GM12878 (cell line): ENCODE data around the gene CNNM4. TPM values are rescaled to one million over a fixed set of nuclear protein-coding genes. Genes with fewer than 3 reads are reported as not detected.

ENCODE experiments used
- ATAC-seq: fragments of 200-7000 bp; cut with Tn5 transposase; 3 replicates; pipeline ENCODE4 v1.9.1; 2020; ENCODE audit warnings: mild to moderate bottlenecking, moderate library complexity
- BruUV-seq: library from RNA; stranded (reverse); fragments of 400-500 nt; replicated peaks from 2 replicates; lab custom pipeline; 2021; lab: Mats Ljungman, UMichigan
- CTCF ChIA-PET: fragments of 300-600 bp; sonication (Branson Sonifier 250); formaldehyde crosslinking; extraction: SDS; loops from one replicate; lab custom pipeline; 2021; ENCODE audit warnings: inconsistent platforms; lab: Yijun Ruan, JAX
- POLR2A ChIA-PET: fragments of 350-600 bp; formaldehyde crosslinking; extraction: SDS; loops from one replicate; lab custom pipeline; 2021; ENCODE audit warnings: inconsistent platforms; lab: Charles Lee
- RAD21 ChIA-PET: fragments of 300-600 bp; sonication (Branson Sonifier 250); formaldehyde crosslinking; loops from one replicate; lab custom pipeline; 2023; ENCODE audit warnings: antibody characterized with exemption; ENCODE audit not compliant: unreplicated experiment; lab: Charles Lee
- SMC1A ChIA-PET: fragments of 300-600 bp; sonication (Branson Sonifier 250); formaldehyde crosslinking; loops from one replicate; lab custom pipeline; 2023; ENCODE audit not compliant: unreplicated experiment, uncharacterized antibody; lab: Charles Lee
- DNase-seq: peaks from one replicate; pipeline ENCODE4 v3.0.0-alpha.2; 2011; ENCODE audit warnings: low read depth, low spot score
- FAIRE-seq: peaks from 3 replicates; lab custom pipeline; 2011; peaks lifted over from hg19 to GRCh38; lab: Jason Lieb, UNC
- H2AFZ ChIP-seq: 2 replicates; pipeline ENCODE4 v1.6.0; 2011; ENCODE audit warnings: low read depth, low read length, control low read depth; ENCODE audit not compliant: control insufficient read depth
- H3K27ac ChIP-seq: 2 replicates; pipeline ENCODE4 v1.5.1; 2011; ENCODE audit warnings: control low read depth; ENCODE audit not compliant: control insufficient read depth, insufficient read depth
- H3K27me3 ChIP-seq, 2 experiments: replicated peaks in 1 of 2; 2 replicates each; pipeline versions ENCODE4 v1.6.0 to v1.6.1; 2011; ENCODE audit warnings: low read length in 1 of 2; ENCODE audit not compliant: control insufficient read depth in 2 of 2, insufficient read depth in 2 of 2
- H3K36me3 ChIP-seq, 2 experiments: 2 replicates each; pipeline ENCODE4 v1.5.1; 2011; ENCODE audit warnings: low read length in 1 of 2; ENCODE audit not compliant: control insufficient read depth in 2 of 2, insufficient read depth in 2 of 2
- H3K4me1 ChIP-seq: 2 replicates; pipeline ENCODE4 v1.6.1; 2011; ENCODE audit warnings: mild to moderate bottlenecking, low read length, moderate library complexity, mixed read lengths; ENCODE audit not compliant: control insufficient read depth, insufficient read depth
- H3K4me2 ChIP-seq: 2 replicates; pipeline ENCODE4 v1.6.0; 2011; ENCODE audit warnings: control low read depth; ENCODE audit not compliant: control insufficient read depth, insufficient read depth
- H3K4me3 ChIP-seq: fragments of 200-600 bp; sonication (generic); 2 replicates; pipeline ENCODE4 v1.5.1; 2016
- H3K79me2 ChIP-seq: 2 replicates; pipeline ENCODE4 v1.6.0; 2011; ENCODE audit warnings: low read length; ENCODE audit not compliant: control insufficient read depth, insufficient read depth
- H3K9ac ChIP-seq: 2 replicates; pipeline ENCODE4 v1.8.0; 2011; ENCODE audit warnings: low read length, control low read depth, mixed read lengths; ENCODE audit not compliant: control insufficient read depth, insufficient read depth
- H3K9me3 ChIP-seq: replicated peaks from 3 replicates; pipeline ENCODE4 v1.5.1; 2011; ENCODE audit warnings: mild to moderate bottlenecking, low read length; ENCODE audit not compliant: control insufficient read depth, insufficient read depth
- H4K20me1 ChIP-seq: 2 replicates; pipeline ENCODE4 v1.6.0; 2011; ENCODE audit not compliant: control insufficient read depth, insufficient read depth
- CBFB ChIP-seq: IDR thresholded peaks from 2 replicates; pipeline ENCODE4 v1.6.1; 2016; ENCODE audit warnings: antibody characterized with exemption, low read depth
- HDAC2 ChIP-seq: fragments of 200-600 bp; sonication (generic); IDR thresholded peaks from 2 replicates; pipeline ENCODE4 v1.6.1; 2017
- MEF2B ChIP-seq: fragments of 450-650 bp; IDR thresholded peaks from 2 replicates; pipeline ENCODE4 v1.6.1; 2018; ENCODE audit warnings: mild to moderate bottlenecking, moderate library complexity; ENCODE audit not compliant: partially characterized antibody, poor library complexity, severe bottlenecking
- WGBS: methylation state at CpG from one replicate; pipeline ENCODE4 v1.1.6; 2016; ENCODE audit warnings: low lambda C conversion rate; ENCODE audit not compliant: insufficient replicate concordance, insufficient coverage; ENCODE audit errors: missing lambda C conversion rate; 5-methylcytosine and 5-hydroxymethylcytosine counted together
- in situ Hi-C: fragments of 300-500 bp; cut with MboI; formaldehyde crosslinking; loops from 9 replicates; pipeline ENCODE4 v1.14.3; 2018; ENCODE audit warnings: mixed read lengths
- intact Hi-C: fragments of 100-400 bp; cut with micrococcal nuclease; formaldehyde crosslinking; loops from one replicate; pipeline ENCODE4 v1.14.2; 2022; ENCODE audit not compliant: unreplicated experiment
- polyA plus RNA-seq, 11 experiments: library from polyadenylated mRNA; depleted of rRNA in 4 of 11; unstranded in 6 of 11; stranded (reverse) in 5 of 11; fragments of >200 nt; fragmentation: Nextera tagmentation in 4 of 11; fragmentation: Illumina TruSeq in 1 of 11; extraction: Ambion mirVana in 4 of 11; extraction: Trizol in 1 of 11; gene quantifications; 1 replicate in 1 of 11; 2 replicates in 10 of 11; pipeline versions ENCODE4 v1.2.1 to v1.2.3, GENCODE V29; 2011 to 2016; ENCODE audit warnings: inconsistent platforms in 2 of 11, missing spikeins in 2 of 11, low read depth in 1 of 11
- total RNA-seq, 4 experiments: library from RNA; depleted of rRNA in 3 of 4; stranded (reverse); fragments of >200 nt in 3 of 4; fragmentation: Illumina TruSeq in 1 of 4; extraction: Trizol in 1 of 4; gene quantifications; 2 replicates each; pipeline versions ENCODE4 v1.2.1 to v1.2.3, GENCODE V29; 2013 to 2021
- TF ChIP-seq, protein P1 (sequence below): IDR thresholded peaks from 2 replicates; pipeline ENCODE4 v1.6.1; 2011; ENCODE audit warnings: low read depth, mild to moderate bottlenecking, low read length, moderate library complexity, borderline replicate concordance; ENCODE audit errors: extremely low read depth

Gene CNNM4
- total and polyA plus RNA-seq, 10 of the 15 experiments (the other 5 are each of a cell fraction or from before 2014, with no cell fraction given), result 2.4 to 13.8 (median 8.1) TPM

DNA sequence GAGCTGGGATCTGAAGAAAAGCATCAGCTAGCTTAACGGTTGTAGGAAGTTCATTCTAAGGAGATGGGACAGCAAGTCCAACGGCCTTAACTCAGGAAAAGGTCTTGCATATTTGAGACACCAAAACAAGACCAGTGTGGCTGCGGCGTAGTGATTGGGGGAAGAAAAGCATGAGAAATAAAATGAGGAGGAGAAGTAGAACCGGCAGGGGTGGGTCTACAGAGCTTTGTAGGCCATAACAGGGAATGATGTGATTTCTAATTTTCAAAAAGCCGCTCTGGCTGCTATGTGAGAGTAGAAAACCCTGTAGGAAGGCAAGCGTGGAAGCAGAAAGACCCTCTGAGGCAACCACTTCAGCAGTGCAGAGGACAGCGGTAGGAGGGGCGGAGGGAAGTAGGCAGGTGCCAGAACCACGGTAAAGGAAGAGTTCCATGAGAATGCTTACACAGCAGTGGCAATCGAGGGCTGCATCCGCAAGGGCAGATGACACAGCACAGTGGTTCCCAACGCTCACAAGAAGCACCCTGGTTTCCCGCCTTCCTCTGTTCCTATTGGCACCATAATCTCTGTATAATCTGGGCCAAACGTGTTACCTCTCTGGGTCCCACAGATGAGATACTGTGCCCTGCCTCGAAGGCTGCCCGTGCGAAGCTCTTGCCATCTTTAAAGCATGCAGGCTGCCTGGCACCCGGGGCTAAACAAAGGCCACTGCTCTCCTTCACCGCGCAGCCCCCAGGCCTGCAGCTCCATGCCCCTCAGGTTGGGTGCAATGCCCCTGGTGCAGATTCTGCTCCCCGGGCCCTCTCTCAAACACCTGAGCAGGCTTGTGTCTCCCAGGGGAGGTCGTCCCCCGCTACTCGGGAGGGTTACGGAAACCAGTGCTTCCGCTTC lies 96.3 kb downstream of the CNNM4 start:
- ChIA-PET POLR2A (interaction anchor here (0.5 to 3.1 kb wide), 13 partner anchors 9 to 255 kb away, joined by 3 to 30 read pairs (median 4); partner anchors contain the start of gene CNNM3), RAD21 (interaction anchor here (0.6 to 3.6 kb wide), 41 partner anchors 11 to 537 kb away, joined by 3 to 148 read pairs (median 5); partner anchors contain the start of genes ANKRD36, CNNM3, CNNM4 and SEMA4C), SMC1A (interaction anchor here (0.6 to 4.2 kb wide), 24 partner anchors 11 to 292 kb away, joined by 3 to 99 read pairs (median 5); partner anchors contain the start of genes ANKRD23, ANKRD36, CNNM3 and CNNM4), CTCF (interaction anchor here (0.6 to 10.4 kb wide), 38 partner anchors 7 to 256 kb away, joined by 3 to 238 read pairs (median 4); partner anchors contain the start of genes ANKRD36, CNNM3 and SEMA4C)
- Histone ChIP-seq H2AFZ (peak overlapping the region; percentile 92), H3K36me3 (peaks cover 1 to 11% of the 10 kb centered on the region in 2 experiments; a peak in 3 of 4 replicates), H3K79me2 (peaks cover 18% of the 10 kb centered on the region), H3K4me1 (peaks cover 3% of the 10 kb centered on the region; the same call in 1 of the 2 replicates), H3K9me3 (no peaks in the 10 kb centered on the region), H4K20me1 (no peaks in the 10 kb centered on the region), H3K27ac (peak overlapping the region; percentile 86), H3K9ac (peak overlapping the region; percentile 88), H3K27me3 (no peaks in the 10 kb centered on the region), H3K4me3 (peak overlapping the region; percentile 99), H3K4me2 (peak overlapping the region; percentile 100)
- in situ Hi-C loops (loop anchor here (5.0 to 10.0 kb wide), 2 partner anchors 95 to 258 kb away; partner anchors contain the start of gene ANKRD36), intact Hi-C loops (loop anchor here (2.0 kb wide), 1 partner anchor 256 kb away; the partner anchor contains the start of gene ANKRD36)
- TSS peak; percentile 31 for BruUV-seq
- 18% methylated on average over 27 of the region's 27 CpGs for WGBS
- TF ChIP-seq CBFB (0 out of 2 replicates have a peak, but pooled peaks have one; percentile 21), MEF2B (peak; percentile 68), HDAC2 (no peak)
- TF ChIP-seq, protein P1, sequence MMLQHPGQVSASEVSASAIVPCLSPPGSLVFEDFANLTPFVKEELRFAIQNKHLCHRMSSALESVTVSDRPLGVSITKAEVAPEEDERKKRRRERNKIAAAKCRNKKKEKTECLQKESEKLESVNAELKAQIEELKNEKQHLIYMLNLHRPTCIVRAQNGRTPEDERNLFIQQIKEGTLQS, result no peak
- ATAC-seq (peak; percentile 5), FAIRE-seq (peak; percentile 35), DNase-seq (no peak)
